Measurements from ENCODE around the gene NUFIP2.

GRCh38 chr17:29216856-29217255 lies 77.1 kb downstream of the NUFIP2 start:
- TF ChIP-seq POLR2A (IDR thresholded peaks at IDR 0.05) (no peak), CTCF (IDR thresholded peaks at IDR 0.05) (no peak), EP300 (IDR thresholded peaks at IDR 0.05) (no peak)
